ENCODE data around the gene NDUFB8. TPM values are rescaled to one million over a fixed set of nuclear protein-coding genes. Genes with fewer than 3 reads are reported as not detected.

Gene NDUFB8
- total RNA-seq, 1 experiment from 2014 or later, result 251 TPM

DNA sequence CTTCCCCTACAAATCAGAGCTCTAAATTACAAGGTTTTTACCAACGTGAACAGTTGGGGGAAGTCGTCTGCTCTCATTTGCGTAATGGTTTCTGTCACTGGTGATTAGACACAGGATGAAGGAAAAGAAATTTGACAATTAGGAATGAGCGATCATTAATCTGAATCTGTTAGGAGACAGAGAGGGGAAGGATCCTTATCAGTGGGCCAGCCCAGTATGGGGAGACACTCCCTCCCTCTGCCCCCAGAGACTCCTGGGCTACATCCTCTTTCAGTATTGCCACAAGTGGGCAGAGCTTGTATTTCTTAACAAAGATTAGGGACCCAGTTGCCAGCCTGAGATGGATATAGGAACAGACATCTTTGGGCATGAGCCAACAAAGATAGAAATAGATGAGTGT, 21.5 kb upstream of the NDUFB8 start:
- no peak for DNase-seq (ENCODE audit: low spot score)
- in situ Hi-C loops (cut with HindIII; ENCODE audit: low sequenced_read_pairs), result no loop called here

DNA sequence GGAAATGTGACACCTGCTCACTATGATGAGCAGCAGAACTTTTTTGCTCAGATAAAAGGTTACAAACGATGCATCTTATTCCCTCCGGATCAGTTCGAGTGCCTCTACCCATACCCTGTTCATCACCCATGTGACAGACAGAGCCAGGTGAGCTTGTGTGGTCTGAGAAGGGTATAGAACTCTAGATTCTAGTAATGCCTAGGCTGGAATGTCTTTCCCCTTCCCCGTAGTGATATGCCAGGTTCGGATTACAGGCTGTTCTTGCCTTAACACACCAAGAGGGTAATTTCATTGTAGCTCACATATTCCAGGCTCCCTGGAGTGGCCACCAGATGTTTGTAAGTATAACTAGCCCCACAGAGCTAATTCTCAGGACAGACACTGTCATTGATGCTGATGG, 15.3 kb upstream of the NDUFB8 start:
- in situ Hi-C loops (cut with HindIII; ENCODE audit: low sequenced_read_pairs), result no loop called here

DNA sequence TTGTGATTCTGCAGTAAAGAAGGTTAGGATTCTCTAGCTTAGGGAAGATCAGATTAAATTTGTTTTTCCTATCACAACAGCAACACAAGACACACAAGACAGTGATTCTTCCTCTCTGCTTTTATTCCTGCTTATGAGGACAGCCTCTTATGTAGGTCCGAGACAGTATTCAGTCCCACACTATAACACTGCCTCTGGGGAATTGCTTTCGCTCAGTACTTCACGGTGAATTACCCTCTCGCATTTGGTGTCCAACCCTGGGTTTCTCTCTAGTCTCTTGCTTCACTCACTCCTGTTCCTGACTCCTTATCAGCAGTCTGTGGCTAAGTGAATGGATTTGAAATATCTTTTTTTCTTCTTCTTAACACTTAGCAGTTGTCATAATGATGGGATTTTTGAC, 7.8 kb upstream of the NDUFB8 start:
- in situ Hi-C loops (cut with HindIII; ENCODE audit: low sequenced_read_pairs), result no loop called here
- DNase-seq (ENCODE audit: low spot score), result no peak

More for the DNA sequence above, 15.3 kb upstream of the NDUFB8 start:
- DNase-seq (ENCODE audit: low spot score), result no peak

DNA sequence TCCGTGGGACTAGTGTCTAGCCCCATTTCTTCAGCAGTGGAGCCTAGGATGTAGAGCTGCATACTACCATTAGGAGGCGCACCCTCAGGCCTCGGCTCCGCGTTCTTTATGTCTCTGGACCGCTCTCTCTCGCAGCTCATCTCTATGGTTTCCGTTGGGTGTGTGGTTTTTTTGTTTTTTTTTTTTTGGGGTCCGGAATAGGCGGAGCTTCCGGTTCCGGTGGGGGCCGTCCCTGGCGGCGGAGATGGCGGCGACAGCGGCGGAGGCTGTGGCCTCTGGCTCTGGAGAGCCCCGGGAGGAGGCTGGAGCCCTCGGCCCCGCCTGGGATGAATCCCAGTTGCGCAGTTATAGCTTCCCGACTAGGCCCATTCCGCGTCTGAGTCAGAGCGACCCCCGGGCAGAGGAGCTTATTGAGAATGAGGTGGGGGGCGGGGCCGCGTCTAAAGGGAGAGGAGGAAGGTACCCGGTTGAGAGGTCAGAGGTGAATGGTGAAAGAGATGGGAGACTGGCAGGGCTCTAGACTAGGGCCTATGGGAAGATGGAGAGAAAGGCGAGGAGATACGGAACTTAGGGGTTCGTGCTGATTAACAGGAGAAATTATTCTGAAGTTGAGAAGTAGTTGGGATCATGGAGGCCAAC, 6.2 kb upstream of the NDUFB8 start, which contains the start of gene HIF1AN:
HIF1AN (plus strand) TSS at position 229 of the 639 bp plus-strand sequence; CDS start at position 245, 16 bp downstream.
- in situ Hi-C loops (cut with HindIII; ENCODE audit: low sequenced_read_pairs), result no loop called here
- peak; percentile 96 for DNase-seq (ENCODE audit: low spot score)

DNA sequence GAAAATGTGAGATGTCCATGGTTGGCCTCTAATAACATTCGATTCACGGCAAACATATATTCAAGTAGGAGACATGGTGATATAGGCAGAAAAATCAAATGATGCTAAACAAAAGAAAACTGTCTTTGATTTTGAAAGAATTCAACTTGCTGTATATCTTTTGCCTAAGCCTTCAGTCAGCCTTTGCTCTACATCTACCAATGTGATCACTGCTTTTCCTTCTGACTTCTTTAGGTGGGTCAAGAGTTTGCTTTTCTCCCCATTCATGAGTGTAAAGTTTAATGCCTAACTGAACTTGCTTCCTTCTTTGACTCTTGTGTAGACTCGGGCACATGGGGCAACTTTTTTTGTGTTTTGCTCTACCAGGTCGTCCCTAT, 5.7 kb upstream of the NDUFB8 start:
- DNase-seq (ENCODE audit: low spot score), result no peak
- in situ Hi-C loops (cut with HindIII; ENCODE audit: low sequenced_read_pairs), result no loop called here

DNA sequence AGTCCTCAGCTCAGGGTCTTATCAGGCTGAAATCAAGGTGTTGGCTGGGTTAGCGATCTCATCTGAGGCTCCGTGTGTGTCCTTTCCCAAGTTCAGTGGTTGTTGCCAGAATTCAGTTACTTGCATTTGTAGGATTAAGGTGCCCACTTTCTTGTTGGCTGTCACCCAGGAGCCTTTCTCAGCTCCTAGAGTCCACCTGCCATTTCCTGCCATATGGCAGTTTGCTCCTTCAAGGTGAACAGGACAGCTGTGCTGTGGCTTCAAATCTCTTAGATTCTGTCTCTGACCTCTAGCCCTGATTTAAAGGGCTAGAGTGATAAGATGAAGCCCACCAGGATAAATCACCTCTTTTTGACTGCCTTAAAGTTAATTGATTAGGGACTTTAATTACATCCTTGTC, 5.1 kb upstream of the NDUFB8 start:
- DNase-seq (ENCODE audit: low spot score), result no peak
- in situ Hi-C loops (cut with HindIII; ENCODE audit: low sequenced_read_pairs), result no loop called here

DNA sequence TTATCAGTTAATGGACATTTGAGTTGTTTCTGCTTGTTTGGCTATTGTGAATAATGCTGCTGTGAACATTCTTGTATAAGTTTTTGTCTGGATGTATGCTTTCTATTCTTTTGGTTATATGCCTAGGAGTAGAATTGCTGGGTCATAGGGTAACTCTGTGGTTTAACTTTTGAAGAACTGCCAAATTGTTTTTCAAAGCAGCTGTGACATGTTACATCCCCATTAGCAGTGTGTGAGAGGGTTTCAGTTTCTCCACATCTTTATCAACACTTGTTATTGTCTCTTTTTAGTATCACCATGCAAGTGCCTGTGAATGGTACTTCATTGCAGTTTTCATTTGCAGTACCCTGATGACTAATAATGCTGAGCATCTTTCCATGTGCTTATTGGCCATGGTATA, 2.1 kb upstream of the NDUFB8 start:
- in situ Hi-C loops (cut with HindIII; ENCODE audit: low sequenced_read_pairs), result no loop called here
- no peak for DNase-seq (ENCODE audit: low spot score)

DNA sequence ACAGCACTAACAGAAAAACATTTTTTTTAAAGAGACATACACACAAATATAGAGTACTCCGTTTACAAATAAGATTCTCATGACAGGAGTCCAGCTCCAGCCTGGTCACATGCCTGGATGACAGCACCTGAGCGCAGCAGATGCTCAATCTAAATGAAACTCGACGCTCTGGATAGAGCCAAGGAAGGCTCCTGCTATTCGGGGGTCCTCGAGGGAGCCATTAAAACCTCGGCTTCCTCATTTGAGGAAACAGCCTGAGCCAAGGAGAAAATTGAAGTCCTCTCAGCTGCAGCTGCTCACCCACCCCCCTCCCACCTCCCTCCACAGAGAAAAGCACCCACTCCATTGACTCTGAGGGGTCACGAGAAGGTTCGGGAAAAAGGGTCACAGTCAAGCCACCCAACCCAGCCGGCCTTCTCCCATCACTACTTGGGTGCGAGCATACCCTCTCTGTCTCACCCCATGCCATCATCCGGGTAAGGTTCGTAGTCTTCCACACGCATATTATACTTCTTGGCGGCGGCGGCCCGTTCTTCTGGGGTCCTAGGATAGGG, 673 bp downstream of the NDUFB8 start:
- in situ Hi-C loops (cut with HindIII; ENCODE audit: low sequenced_read_pairs), result no loop called here
- peak; percentile 33 for DNase-seq (ENCODE audit: low spot score)

DNA sequence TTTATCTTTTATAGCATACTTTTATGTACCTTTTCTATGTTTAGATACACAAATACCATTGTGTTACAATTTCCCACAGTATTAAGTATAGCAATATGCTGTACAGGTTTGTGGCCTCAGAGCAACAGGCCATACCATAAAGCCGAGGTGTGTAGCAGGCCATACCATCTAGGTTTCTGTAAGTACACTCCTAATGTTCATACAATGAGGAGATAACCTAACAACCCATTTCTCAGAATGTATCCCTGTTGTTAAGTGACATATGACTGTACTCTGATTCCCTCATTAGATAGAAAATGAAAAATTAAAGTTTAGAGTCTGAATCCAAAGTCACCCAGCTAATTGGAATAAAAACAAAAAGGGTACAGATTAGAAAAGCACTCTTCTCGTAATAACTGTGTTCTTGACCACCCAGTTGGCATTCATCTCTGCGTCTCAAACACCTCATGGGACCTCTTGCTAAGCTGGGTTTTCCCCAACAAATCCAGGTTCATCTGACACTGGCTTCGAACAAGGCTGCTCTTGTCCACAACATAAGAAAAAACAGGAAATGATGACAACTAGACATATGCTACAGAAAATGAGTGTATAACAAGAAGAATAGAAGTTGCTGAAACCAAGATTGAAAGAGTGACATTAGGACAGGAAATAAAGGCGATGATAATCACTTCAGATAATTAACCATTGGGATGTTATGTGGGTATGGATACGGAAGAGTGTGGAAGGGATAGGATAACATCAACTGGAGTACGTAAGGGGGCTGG, 1.4 kb downstream of the NDUFB8 start:
- in situ Hi-C loops (cut with HindIII; ENCODE audit: low sequenced_read_pairs), result no loop called here
- DNase-seq (ENCODE audit: low spot score), result no peak

DNA sequence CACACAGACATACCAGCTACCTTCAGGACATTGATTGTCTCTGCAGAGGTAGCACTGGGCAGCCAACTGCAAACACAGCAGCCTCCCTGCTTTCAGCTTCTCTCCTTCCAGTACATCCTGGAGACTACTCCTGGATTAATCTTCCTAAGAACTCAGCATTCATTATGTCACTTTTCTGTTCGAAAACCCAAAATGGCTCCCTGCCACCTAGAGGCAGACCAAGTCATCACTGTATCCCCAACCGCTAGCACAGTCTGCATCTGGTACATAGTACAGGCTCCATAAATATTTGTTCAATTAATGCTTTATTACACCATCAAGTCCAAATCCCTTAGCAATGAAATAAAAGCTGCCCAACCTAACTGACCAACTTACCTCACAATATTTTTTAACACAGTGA, 5.0 kb downstream of the NDUFB8 start:
- DNase-seq (ENCODE audit: low spot score), result no peak
- in situ Hi-C loops (cut with HindIII; ENCODE audit: low sequenced_read_pairs), result loop anchor here (25.0 kb wide), 1 partner anchor 187 kb away; the partner anchor contains the start of genes PKD2L1 and SCD

DNA sequence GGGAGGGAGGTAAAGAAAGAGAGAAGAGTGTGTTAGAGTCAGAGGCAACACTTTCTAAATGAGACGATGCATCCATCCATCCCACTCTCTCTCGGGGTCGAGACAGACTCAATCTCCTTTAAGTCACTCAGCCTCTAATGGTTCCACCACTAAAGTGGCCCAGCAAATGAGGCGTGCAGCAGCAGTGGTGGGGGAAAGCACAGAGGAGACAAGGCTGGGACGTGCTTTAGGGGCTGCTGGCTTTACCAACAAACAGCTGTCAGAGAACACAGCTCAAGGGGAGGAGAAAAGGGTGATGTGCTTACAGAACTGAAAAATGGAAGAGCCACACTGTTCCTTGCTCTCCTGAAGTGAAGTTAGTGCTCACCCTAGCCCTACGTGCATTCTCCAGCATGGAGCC, 5.5 kb downstream of the NDUFB8 start:
- in situ Hi-C loops (cut with HindIII; ENCODE audit: low sequenced_read_pairs), result loop anchor here (25.0 kb wide), 1 partner anchor 187 kb away; the partner anchor contains the start of genes PKD2L1 and SCD

DNA sequence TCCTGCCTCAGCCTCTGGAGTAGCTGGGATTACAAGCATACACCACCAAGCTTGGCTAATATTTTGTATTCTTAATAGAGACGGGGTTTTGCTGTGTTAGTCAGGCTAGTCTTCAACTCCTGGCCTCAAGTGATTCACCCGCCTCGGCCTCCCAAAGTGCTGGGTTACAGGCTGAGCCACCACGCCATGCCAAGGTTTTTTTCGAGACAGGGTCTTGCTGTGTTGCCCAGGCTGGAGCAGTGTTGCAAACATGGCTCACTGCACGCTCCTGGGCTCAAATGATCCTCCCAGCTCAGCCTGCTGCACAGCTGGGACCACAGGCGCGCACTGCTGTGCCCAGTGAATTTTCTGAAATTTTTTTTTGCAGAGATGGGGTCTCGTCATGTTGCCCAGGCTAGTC, 6.7 kb downstream of the NDUFB8 start:
- in situ Hi-C loops (cut with HindIII; ENCODE audit: low sequenced_read_pairs), result loop anchor here (25.0 kb wide), 1 partner anchor 186 kb away; the partner anchor contains the start of genes PKD2L1 and SCD
- no peak for DNase-seq (ENCODE audit: low spot score)

More for the DNA sequence above, 5.5 kb downstream of the NDUFB8 start:
- DNase-seq (ENCODE audit: low spot score), result no peak

DNA sequence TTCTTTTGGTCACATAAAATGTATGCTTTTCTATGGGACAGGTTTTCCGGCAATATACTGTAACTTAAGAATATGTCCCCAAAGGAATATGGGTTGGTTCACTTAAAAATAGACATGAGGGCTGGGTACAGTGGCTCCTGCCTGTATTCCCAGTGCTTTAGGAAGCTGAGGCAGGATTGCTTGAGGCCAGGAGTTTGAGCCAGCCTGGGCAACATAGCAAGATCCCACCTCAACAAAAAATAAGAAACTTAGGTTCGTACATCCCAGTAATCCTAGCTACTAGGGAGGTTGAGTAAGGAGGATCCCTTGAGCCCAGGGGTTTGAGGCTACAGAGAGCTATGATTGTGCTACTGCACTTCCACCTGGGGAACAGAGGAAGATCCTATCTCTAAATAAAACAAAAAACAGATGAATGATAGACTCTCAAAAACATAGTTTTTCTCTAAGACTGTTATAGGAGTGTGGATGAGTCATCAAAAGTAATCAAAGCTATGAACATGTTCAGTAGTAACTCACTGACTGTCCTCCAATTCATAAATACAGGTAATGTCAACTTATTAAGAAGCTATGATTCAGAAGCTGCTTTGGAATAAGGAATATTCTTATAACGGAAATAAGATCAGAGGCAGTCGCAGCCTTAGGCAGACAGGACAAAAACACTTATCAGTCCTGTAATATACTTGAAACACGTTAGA, 7.4 kb downstream of the NDUFB8 start:
- in situ Hi-C loops (cut with HindIII; ENCODE audit: low sequenced_read_pairs), result loop anchor here (25.0 kb wide), 1 partner anchor 185 kb away; the partner anchor contains the start of genes PKD2L1 and SCD
- DNase-seq (ENCODE audit: low spot score), result no peak

DNA sequence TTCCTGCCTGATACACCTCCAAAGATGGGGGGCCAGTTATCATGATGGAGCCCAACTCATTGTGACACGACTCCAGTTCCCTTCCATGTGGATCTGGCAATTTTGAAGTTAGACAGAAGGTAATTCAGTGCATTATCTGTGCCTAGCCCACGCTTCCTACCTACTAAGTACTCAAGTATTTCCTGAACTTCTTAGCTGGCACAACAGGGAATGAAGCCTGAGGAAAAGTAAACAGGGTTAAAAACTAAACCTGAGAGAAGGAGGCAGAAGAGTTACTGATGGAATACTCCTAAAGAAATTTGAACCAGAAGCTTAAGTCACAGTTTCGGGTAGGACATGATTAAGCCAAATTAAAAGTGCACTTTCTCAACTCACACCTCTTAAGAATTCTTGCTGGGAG, 8.9 kb downstream of the NDUFB8 start:
- no peak for DNase-seq (ENCODE audit: low spot score)
- in situ Hi-C loops (cut with HindIII; ENCODE audit: low sequenced_read_pairs), result loop anchor here (25.0 kb wide), 1 partner anchor 184 kb away; the partner anchor contains the start of genes PKD2L1 and SCD

DNA sequence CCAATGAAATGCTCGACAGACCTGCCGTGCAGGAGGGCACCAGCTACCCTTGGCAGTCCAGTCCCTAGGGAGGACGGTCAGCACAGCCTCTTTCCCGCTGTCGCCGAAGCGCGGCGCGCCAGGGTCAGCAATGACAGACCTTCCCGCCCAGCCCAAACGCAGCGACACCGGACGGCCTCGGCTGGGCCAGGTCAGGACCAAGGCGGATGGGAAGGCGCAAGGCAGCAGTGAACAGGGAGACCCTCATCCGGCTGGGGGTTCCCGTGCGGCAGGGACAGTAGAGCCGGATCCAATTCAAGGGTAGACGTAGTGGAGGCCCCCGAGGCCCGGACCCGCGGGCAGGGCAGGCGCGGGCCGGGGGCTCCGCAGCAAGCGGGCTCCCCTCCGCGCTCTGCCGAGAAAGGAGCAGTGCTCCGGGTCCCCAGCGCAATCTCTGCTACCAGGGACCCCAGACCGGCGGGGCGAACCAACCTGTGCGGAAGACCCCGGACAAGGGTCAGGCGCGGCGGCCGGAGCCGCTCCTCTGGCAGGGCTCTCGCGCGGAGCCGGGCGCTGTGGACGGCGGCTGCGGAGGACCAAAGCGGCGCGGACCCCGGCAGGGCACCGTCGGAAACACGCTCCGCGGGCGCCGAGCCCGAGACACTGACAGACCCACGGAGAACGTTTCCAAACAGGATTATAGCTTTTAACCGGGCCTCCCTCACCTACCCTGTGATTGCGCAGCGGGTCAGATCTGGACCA, 10.2 kb downstream of the NDUFB8 start, which contains the start of gene SEC31B:
SEC31B (minus strand) TSS at position 551 of the 741 bp plus-strand sequence. CDS start 2,909 bp downstream, outside the sequence.
- peak; percentile 69 for DNase-seq (ENCODE audit: low spot score)
- in situ Hi-C loops (cut with HindIII; ENCODE audit: low sequenced_read_pairs), result loop anchor here (25.0 kb wide), 1 partner anchor 182 kb away; the partner anchor contains the start of genes PKD2L1 and SCD

DNA sequence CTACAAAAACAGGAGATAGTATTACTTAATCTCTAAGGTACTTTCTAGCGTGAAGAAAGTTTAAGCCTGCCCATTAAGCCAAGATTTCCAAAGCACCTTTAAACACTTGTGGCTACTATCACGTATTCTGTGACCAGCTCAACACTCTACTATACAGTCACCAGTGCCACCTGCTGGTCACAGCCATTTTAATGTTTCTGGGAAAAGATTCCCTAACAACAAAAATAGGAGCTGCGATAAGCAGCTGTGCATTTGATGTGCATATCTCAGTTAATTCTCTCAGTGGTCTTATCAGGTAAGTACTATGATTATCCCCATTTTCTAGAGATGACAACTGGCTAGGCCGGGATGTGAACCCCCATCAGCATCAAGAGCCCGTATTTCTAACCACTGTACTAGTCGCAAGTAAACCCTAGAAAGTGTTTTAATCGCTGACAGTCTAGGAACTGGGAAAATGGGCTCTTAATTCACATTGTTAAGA, 10.9 kb downstream of the NDUFB8 start:
- in situ Hi-C loops (cut with HindIII; ENCODE audit: low sequenced_read_pairs), result loop anchor here (25.0 kb wide), 1 partner anchor 182 kb away; the partner anchor contains the start of genes PKD2L1 and SCD
- peak; percentile 84 for DNase-seq (ENCODE audit: low spot score)

DNA sequence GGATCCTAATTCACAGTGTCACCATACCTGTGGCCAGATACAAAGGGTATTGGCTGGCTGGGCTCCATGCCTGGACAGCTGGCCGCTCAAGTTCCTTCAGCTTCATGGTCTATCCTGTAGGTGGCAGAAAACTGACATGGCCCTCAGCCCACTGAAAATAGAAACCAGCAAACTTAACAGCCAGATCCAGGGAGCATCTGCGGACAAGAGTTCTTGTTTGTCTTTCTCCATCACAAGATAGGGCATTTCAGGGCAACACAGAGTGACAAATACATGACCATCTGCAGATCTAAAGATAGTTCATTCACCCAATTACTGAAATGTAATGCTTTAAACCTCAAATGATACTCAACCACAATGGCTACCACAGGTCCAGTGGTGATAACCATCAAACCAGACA, 12.8 kb downstream of the NDUFB8 start:
- peak; percentile 37 for DNase-seq (ENCODE audit: low spot score)
- in situ Hi-C loops (cut with HindIII; ENCODE audit: low sequenced_read_pairs), result loop anchor here (25.0 kb wide), 1 partner anchor 180 kb away; the partner anchor contains the start of genes PKD2L1 and SCD

DNA sequence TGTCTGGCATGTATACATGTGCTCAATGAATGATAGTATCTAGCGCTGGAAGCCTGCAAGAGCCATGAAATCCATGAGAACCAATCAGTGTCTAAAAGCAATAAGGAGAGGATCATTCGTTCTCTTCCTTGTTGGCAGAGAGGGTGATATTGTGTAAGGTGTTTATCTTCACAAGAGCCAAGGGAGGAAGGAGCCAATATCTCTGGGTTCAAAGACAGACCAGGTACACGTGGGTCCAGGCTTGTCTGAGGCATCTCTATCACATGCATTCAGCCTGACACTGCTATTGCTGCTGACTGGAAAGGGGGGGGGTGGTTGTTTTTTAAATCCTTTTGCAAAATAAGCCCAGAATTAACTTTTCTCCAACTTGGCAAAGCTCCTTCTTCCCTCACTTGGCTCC, 14.1 kb downstream of the NDUFB8 start:
- in situ Hi-C loops (cut with HindIII; ENCODE audit: low sequenced_read_pairs), result loop anchor here (25.0 kb wide), 1 partner anchor 178 kb away; the partner anchor contains the start of genes PKD2L1 and SCD
- no peak for DNase-seq (ENCODE audit: low spot score)
